ENCODE data around the gene HPS5.
"Not testable (repeated sequence)": the region's sequence is repeated elsewhere in the genome, so short reads cannot be mapped to it uniquely, and the experiment has no call there.

HPS5 gene, protein sequence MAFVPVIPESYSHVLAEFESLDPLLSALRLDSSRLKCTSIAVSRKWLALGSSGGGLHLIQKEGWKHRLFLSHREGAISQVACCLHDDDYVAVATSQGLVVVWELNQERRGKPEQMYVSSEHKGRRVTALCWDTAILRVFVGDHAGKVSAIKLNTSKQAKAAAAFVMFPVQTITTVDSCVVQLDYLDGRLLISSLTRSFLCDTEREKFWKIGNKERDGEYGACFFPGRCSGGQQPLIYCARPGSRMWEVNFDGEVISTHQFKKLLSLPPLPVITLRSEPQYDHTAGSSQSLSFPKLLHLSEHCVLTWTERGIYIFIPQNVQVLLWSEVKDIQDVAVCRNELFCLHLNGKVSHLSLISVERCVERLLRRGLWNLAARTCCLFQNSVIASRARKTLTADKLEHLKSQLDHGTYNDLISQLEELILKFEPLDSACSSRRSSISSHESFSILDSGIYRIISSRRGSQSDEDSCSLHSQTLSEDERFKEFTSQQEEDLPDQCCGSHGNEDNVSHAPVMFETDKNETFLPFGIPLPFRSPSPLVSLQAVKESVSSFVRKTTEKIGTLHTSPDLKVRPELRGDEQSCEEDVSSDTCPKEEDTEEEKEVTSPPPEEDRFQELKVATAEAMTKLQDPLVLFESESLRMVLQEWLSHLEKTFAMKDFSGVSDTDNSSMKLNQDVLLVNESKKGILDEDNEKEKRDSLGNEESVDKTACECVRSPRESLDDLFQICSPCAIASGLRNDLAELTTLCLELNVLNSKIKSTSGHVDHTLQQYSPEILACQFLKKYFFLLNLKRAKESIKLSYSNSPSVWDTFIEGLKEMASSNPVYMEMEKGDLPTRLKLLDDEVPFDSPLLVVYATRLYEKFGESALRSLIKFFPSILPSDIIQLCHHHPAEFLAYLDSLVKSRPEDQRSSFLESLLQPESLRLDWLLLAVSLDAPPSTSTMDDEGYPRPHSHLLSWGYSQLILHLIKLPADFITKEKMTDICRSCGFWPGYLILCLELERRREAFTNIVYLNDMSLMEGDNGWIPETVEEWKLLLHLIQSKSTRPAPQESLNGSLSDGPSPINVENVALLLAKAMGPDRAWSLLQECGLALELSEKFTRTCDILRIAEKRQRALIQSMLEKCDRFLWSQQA

DNA sequence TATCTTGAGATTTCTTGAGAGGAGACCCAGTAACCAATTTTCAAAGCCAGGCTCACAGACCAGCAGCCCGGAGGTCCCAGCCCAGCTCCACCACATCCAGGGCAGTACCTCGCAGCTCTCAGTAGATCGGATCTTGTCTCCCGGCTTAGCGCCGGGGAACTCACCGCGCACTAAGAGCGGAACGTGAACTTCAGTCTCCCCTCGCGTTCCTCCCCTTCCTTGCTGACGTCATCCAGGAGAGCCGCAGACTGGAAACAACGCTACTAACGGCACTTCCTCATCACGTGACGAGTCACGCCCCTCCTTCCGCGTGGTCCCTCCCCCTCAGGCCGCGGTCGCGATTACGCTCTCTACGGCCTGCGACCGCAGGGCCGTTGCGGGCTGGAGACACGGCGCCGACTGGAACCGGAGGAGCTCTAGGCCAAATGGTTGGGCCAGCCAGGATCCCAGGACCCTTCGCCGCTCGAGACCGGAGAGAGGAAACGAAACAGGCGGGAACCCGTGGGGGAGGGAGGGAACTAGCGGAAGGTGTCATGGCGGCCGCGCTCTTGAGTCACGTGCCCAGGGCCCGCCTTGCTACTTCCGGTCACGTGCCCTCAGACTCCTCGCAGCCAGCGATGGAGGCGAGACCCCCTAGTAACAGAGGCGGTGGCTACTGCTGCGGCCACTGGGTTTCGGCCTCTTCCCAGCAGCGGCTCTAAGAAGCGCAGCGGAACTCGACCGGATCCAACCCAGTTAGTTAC is at the start of gene HPS5, which contains the start of gene GTF2H1:
HPS5 (minus strand) TSS at position 172 of the 743 bp plus-strand sequence. CDS start 4,282 bp downstream, outside the sequence.
GTF2H1 (plus strand) TSS at position 599 of the 743 bp plus-strand sequence. CDS start 10,508 bp downstream, outside the sequence.
- DNase-seq (ENCODE audit: low read depth) = peak; percentile 96

DNA sequence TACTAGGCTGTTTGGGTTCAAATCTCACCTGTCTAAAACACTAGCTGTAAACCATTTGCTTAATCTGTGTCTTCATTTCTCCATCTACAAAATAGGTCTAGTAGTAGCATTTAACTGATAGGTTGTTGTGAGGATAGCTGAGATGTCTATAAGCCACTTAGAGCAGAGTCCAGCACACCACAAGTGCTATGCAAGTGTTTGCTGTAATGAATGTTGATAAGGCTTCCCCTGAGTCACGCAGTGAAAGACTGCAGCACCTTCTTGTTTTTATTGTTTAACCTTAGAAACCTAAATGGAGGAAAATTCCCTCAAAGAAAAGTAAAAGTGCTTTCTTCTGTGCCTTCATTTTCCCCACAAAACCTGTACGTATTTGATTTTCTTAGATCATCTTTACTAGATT is 49.3 kb upstream of the HPS5 start:
- DNase-seq (ENCODE audit: low read depth) = no peak

DNA sequence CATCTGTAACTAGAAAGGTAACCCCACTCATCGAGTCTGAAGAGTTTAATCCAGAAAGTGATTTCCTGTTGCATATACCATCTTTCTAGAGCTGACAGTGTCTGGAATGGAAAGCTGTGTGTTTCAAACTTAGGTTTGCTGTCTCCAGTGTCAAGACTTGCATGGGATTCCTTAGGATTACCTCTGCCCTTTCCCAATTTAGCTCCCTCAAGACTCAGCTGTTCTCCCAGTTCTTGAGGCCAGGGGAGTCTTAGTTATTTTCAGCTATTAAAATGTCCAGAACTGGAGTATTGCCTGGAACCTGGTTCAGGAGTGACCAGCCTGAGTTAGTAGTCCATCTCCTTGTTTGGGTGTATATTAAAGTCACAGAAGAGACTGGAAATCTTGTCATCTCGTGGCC is 47.5 kb upstream of the HPS5 start:
- no peak for DNase-seq (ENCODE audit: low read depth)

DNA sequence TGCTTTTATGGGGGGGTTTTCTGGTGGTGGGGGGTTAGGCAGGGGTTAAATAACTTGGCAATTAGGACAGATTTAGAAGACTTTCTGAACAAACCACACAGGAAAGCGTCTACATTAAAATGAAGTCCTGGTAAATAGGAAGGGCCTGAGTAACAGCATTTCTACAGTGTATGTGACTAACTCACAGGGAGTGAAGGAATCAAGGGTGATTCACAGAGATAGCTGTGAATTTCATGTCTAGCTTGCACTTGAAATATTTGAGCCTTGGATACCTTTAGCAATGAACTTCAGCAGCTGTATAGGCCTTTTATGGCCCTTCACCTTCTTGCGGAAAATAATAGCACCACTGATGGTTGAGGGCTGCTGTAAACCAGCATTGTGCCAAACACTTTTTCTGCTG is 46.3 kb upstream of the HPS5 start:
- no peak for DNase-seq (ENCODE audit: low read depth)

DNA sequence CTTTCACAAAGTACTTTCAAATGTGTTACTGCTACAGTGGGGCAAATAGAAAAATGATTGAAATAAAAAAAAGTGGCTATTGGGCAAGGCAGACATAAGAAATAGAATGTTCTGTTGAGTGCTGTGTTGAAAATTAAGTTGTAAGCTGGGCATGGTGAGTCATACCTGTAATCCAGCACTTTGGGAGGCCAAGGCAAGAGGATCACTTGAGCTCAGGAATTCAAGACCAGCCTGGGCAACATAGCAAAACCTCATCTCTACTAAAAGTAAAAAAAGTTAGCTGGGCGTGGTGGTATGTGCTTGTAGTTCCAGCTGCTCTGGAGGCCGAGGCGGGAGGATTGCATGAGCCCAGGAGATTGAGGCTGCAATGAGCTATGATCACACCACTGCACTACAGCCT is 45.5 kb upstream of the HPS5 start:
- peak; percentile 9 for DNase-seq (ENCODE audit: low read depth)

DNA sequence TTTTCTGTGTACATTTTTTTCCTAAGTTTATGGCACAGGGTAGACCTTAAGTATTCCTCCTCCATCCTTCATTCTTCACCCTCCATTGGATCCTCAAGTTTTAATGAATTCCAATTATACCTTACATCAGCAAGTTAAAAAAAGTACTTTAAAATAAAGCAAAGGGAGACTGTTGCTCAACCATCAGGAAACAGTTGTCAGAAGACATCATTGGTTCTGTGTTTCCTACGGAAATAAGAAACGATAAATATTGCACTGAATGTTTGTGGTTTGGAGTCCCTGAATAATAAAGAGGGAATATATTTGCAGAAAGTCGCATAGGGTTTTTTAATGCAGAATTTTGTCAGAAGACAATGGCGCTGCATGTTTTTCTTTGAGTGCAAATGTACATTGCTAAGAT is 44.3 kb upstream of the HPS5 start:
- DNase-seq (ENCODE audit: low read depth) = no peak

DNA sequence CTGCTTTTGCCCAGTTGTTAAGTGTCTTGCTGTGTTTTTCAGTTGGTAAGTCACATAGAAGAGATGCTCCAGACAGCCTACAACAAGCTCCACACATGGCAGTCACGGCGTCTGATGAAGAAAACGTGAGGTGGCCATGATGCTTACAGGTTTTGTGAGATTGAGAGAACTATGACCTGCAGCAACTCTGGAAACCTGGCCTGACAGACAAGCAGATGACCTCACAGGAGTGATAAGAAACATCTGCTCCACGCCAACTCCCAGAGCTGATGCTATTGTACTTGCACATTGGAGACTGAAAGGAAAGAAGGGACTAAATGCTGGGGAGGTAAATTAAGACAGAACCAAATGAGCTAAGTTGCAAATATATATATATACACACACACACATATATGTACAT is 43.8 kb upstream of the HPS5 start:
- DNase-seq (ENCODE audit: low read depth) = no peak

DNA sequence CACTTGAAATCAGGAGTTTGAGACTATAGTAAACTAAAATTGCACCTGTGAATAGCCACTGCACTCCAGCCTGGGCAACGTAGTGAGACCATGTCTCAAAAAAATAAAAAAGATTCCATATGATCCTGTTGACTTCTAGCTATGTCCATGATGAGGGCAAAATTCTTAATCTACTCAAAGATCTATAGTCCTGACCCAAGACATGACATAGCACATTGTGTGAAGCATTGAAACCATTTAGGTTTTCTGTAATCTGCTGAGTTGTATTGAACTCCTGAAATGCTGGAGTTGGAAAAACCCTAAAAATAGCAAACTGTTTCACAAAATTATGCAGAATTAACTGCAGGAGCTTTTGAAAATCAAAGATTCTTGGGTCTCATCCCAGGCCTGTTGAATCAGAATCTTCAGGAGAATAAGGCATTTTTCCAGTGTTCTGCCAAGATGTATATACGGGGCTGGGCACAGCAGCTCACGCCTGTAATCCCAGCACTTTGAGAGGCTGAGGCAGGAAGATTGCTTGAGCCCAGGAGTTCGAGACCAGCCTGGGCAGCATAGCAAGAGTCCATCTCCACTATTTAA is 42.6 kb upstream of the HPS5 start:
- DNase-seq (ENCODE audit: low read depth) = no peak

DNA sequence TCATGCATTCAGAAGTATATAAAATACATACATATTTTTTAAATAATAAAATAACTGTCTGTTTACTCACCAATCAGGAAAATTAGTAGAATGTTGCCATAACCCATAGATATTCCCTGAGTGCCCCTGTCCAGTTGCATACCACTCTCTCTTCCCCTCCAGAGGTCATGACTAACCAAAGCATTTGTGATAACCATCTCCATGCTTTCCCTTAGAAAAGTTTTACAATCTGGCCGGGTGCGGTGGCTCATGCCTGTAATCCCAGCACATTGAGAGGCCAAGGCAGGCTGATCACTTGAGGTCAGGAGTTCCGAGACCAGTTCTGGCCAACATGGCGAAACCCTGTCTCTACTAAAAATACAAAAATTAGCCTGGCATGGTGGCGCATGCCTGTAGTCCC is 39.2 kb upstream of the HPS5 start:
- no peak for DNase-seq (ENCODE audit: low read depth)

DNA sequence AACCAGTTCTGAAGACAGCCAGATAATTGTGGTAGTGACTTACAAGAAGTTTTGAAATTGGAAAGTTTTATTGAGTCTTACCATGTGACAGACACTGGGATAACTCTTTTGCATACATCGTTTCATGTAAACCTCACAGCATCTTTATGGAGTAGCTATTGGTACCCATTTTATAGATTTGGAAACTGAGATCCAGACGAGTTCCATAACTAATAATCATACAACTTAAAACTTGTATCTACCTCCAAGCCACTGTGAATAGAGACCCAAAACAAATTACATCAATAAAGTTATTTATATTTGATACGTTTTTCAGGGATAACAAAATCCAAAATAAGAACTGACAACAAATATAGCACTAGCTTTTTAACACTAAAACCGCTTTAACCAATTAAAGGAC is 36.7 kb upstream of the HPS5 start:
- no peak for DNase-seq (ENCODE audit: low read depth)

DNA sequence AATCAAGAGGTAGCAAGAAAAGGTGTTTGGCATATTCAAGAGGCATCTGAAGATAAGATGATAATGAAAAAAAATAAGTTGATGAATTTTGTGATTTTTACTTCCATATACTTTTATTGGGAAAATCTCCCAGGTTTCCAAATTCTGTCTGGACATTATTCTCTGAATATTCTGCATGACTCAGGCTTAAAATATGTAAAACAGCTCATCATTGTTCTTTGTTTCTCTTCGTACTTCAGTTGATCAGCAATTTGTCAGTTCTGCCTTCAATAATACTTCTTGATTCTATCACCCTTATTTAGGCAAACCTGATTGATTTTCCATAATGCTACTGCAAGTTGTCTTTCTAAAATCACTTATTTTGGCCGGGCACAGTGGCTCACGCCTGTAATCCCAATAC is 30.6 kb upstream of the HPS5 start:
- no peak for DNase-seq (ENCODE audit: low read depth)

DNA sequence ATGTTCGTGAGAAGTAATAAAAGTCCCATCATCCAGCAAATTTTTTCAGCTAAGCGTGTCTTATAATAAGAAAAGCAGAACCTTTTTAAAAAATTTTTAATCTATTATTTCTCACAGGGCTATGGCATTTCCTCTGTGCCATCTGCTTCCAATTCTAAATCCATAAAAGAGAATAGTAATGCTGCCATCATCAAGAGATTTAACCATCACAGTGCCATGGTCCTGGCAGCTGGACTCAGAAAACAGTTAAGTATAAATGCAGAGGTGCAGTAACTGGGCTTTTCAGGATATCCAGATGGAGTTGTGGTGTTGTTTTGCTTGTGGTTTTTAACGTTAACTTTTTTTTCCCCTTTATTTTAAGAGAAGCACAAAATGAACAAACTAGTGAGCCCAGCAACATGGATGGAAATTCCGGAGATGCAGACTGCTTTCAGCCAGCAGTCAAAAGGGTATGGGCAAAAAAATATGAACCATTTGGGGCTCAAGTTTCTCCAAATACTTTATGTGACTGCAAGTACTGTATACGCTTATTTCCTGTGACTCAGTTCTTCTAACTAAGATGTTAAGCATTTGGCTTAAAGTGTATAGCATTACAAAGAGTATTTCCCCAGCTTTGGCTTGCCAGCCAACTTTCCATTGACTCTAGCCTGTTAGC is 25.7 kb upstream of the HPS5 start:
- peak; percentile 31 for DNase-seq (ENCODE audit: low read depth)

DNA sequence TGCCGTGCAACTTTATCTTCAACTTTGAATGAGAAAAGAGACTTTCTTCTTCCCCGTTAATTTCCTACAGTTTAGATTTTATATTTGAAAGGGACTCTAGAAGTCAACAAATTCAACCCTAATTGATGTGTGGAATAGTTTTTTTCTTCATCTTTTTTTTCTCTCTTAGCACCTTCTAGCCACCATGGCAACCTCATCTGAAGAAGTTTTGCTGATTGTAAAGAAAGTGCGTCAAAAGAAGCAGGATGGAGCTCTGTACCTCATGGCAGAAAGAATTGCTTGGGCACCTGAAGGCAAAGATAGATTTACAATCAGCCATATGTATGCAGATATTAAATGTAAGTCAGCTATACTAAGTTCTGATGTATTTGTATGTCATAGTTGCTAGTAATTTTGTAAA is 11.0 kb upstream of the HPS5 start:
- DNase-seq (ENCODE audit: low read depth) = no peak

DNA sequence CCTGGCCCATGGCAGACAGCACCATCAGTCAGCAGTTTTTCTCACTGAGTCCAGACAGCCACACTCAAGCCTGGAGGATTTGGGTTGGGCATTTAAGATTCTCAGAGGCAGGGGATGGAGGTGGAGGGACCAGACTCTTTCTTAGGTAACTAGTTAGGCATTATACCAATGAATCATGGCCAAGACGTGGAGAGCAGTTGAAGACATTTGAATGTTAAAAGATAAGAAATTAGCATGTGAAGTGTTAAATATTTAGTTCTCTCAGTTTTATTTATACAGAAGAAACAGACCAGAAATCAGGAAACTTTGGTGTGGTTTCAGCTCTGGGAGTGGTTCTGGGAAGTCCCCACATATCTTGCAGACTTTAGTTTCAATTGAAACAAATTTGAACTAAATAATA is 10.4 kb upstream of the HPS5 start:
- no peak for DNase-seq (ENCODE audit: low read depth)

DNA sequence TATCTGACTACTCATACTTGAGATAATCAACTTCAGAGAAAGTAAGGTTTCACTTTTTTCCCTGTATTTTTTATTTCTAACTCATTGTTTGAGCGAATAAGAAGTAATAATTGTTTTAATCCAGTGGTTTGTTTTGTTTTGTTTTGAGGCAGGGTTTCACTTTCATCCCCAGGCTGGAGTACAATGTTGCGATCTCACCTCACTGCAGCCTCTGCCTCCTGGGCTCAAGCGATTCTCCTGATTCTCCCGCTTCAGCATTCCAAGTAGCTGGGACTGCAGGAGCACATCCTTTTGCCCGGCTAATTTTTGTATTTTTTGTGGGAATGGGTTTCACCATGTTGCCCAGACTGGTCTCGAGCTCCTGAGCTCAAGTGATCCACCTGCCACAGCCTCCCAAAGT is 9.0 kb upstream of the HPS5 start:
- DNase-seq (ENCODE audit: low read depth) = no peak

DNA sequence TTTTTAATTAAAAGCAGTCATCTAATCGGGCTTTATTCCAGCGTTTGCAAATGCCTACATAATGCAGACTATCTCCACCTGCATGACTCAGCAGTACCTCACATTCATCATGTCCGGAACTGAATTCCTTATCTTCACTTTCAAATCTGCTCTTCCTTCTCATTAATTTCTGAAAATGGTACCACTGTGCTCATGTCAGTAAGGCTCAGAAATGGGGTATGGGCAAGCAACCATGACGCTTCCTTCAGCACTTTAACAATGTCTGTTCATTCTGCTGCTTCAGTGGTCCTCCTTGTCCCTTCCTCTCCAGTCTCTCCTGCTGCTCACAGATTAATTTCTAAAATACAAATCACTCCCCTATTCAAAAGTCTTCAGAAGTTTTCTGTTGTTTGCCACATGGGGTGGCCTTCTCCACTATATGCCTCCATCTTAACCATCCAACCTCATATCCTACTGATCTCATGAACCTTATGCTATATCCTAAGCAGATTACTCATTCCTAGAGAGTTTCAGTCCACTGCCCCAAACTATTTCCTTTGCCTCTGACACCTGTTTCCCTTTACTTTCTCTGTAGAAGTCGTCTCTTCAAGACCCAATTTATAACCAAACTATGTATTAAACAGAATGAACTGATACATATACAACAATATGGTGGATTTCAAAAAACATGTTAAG is 7.4 kb upstream of the HPS5 start:
- DNase-seq (ENCODE audit: low read depth) = no peak

DNA sequence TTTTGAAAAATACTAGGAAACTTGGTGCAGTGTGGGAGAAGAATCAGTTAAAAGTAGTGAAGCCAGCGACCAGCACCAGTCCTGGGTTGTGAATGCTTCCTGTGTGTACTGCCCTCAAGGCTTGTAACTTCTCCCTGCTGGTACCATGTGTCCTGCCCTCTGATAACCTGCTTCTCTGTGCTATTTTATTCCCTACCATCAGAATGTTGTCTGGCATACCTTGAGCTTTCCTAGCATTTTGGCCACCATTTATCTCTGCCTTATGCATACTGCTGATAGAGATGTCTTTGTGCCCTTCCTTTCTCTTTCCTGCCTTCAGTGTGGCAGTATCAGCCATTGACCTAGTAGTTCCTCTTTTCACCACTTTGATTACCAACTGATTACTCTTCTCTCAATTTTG is 2.4 kb upstream of the HPS5 start:
- DNase-seq (ENCODE audit: low read depth) = no peak

DNA sequence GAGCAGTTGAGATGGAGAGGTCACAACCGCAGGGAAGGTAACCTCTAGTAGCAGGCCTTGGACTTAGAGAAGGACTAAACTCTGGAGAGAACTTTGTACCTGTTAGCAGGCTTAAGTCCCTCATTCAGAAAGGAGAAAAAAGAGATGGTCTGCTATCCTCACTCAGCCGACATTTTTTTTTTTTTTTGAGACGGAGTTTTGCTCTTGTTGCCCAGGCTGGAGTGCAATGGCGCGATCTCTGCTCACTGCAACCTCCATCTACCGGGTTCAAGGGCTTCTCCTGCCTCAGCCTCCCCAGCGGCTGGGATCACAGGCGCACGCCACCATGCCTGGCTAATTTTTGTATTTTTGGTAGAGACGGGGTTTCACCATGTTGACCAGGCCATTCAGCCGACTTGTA is 1.9 kb upstream of the HPS5 start:
- DNase-seq (ENCODE audit: low read depth) = not testable (repeated sequence)

DNA sequence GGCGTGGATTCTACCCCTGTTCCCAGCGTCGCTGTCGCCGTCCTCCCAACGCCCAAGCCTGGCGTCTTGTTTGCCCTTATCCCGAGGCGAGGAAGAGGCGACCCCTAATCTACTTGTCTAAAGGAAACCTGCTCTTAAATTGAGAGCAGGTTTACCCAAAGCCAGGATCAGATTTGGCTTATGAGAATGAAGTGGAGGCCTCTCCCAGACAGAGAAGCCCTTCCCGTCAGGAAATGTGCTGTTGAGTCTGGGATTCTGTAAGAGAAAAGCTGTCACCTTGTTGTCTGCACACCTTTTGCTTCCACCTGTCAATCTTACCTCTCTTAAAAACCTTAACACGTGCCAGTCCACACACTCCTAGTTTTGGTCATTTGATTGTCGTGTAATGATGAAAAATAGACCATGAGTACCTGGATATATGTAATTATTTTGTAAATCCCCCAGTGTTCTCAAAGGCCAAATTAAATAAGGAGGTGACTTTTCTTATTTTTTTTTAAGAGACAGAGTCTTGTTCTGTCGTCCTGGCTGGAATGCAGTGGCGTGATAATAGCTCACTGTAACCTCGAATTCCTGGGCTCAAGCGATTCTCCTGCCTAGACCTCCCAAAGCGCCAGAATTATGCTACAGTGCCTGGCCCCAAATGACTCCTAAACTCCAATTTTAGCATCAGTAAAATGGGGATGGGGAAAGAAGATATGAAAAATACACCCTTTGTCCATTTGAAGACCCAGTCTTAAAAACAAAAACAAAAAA is 1.1 kb upstream of the HPS5 start:
- no peak for DNase-seq (ENCODE audit: low read depth)

DNA sequence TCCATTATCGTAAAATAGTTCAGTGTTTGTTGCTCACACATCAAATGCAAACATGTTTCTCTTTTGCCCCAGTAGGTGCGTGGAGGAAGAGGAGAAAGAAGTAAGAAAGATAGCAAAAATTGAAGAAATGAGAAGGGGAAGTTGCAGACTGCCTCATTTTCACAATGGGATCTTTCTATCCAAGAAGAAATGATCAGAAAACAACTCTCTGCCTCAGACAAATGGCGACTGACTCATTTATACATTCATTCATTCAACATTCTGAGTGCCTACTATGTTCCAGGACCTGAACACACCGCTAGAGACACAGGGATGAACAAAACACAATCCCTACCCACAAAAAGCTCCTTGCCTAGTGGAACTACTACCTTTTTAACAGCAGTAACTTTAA is 367 bp downstream of the HPS5 start:
- DNase-seq (ENCODE audit: low read depth) = no peak
